ENCODE data around the gene SEMA7A.
"Not testable (repeated sequence)": the region's sequence is repeated elsewhere in the genome, so short reads cannot be mapped to it uniquely, and the experiment has no call there.

The SEMA7A gene

DNA sequence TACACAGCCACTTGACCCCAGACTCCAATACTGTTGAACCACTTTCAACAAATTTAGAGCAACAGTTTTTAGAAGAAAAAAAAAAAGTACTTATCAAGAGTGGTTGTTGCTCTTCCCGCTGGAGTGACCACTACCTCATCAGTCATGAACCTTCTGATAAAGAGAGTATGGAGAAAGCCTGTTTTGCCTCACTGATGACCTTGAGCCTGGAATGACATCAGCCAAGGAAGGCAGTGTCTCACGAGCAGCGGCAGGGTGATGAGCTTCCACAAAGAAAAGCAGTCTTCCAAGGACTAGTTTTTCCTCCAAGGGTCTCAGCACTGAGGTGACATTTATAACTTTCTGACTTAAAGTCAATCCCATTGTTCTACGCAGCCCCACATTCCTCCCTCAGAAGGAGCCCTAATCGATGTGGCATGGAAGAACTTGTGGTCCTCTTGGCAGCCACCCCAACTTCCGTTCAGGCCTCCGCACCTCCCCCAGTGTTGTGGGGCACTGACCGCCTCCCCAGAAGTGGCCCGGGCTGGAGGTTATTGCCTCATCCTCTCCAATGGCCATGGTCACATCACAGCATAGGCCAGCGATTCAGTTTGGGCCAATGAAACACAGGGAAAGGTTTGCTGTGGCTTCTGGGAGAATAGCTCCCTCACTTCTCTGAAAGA is 64.5 kb downstream of the SEMA7A start:
- DNase-seq, result no peak

DNA sequence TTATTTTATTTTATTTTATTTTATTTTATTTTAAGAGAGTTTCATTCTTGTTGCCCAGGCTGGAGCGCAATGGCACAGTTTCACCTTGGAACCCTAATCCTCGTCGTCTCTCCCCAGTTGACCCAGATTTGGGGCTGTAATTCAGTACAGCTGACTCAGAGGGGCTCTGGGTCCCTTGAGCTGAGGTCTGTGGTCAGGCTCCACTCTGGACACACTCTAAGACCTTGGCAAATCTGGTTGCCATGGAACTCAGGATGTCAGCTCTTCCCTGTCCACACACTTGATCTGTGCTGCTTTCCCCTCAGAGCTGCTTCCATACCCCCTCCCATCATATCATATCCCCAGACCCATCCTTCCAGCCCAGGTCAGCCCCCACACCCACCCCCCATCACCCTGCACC is 65.6 kb downstream of the SEMA7A start:
- no peak for DNase-seq

DNA sequence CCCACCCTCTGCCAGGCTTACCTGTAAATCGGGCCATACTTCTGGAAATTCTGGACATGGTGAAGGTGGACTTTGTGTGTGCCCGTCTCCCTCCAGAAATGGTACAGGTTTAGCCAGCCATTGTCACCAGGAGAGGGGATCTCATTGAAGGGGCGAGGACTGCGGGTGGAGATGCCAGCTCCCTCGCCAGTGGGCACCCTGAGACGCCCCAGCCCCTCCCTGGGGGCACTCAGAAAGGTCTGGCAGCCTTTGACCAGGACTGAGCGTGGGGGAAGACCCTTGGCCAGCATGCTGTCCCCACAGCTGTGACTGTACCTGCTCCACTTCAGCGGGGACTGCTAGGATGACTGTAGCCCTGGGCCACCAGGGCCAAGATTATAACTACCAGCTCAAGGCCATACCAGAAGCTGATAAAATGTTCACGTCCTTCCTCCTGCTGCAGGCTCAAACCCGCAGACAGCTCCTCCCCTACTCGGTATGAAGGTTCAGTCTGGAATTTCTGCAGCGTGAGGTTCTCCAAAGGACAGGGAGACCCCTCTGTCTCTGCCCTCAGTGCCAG is 66.4 kb downstream of the SEMA7A start, which contains the start of gene CYP11A1:
CYP11A1 (minus strand) TSS at position 351 of the 559 bp plus-strand sequence; CDS start at position 290, 61 bp downstream.
- no peak for DNase-seq

DNA sequence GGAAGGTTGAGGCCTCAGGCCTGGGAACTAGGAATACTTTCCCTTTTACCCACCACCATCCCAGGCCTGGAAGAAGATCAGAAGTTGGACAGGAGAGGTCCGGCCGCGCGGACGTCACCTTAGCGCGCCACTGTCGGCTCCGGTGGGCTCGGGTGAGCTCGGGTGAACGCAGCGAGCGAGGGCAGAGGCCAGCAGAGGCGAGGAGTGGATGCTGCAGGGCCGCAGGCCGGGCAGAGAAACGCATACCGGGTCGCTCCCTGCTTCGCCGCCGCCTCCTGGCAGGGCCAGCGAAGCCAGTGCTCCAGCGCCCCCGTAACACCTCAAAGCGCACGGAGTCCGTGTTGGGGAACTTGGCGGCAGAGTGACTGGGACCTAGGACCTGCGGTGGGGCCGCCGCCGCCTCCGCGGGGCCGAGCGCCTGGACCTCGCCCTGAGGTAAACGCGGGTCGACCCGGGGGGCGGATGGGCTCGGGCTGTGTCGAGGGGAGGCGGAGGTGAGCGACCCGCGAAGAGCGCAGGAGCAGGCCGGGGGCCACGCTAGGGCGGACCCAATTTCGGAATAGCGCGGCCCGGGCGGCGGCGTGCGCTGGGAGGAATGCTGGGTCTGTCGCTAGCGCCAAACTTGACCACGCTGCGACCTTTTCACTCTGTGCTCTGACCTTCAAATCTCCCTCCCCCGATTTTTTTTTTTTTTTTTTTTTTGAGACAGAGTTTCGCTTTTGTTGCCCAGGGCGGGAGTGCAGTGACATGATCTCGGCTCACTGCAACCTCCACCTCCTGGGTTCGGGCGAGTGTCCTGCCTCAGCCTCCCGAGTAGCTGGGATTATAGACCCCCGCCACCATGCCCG is 67.9 kb downstream of the SEMA7A start:
- DNase-seq, result no peak

DNA sequence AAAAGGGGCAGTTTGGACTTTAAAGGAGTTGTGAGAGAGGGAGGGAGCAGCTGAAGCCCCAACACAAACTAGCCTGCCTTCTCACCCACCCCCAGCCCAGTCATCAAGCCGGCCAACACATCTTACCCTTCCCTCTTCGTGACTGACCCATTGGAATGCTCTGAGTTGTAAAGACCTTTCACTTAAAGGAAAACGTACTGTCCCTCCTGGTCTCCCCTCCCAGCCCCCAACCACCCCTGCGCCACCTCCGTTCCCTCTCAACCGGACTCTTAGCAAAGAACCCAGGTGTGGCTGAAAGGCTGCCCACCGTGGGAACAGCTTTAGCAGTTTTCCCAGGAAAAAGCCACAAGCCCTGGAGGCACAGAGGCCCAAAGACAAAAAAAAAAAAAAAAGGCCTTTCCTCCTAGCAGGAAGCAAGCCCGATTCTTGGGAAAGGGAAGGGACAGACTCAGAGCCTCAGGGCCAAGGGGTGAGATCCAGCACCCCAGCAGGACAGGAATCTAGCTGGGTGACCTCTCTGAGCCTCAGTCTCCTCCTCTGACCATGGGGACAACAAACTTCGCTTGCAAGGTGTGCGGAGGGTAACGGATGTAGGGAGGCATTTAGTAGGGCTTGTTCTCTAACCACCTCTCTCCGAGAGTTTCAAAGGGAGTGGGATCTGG is 68.7 kb downstream of the SEMA7A start:
- DNase-seq, result no peak

DNA sequence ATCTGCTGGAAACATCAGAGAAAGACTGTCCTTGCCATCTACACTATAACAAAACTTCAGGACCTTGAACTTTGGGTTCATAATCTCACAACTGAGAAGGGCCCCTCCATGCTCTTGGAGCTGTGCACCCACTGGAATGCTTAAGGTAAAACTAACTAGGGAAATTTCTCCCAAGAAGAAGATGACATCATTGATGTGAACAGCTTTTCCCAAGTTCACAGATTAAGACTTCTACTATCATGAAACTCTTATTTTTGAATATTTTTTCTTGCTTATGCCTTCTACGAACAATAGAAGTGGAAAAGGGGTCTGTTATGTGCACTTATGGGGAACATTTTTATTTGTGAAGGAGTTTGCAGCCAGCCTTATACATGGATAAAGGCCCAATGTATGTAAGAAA is 71.3 kb downstream of the SEMA7A start:
- DNase-seq, result no peak

DNA sequence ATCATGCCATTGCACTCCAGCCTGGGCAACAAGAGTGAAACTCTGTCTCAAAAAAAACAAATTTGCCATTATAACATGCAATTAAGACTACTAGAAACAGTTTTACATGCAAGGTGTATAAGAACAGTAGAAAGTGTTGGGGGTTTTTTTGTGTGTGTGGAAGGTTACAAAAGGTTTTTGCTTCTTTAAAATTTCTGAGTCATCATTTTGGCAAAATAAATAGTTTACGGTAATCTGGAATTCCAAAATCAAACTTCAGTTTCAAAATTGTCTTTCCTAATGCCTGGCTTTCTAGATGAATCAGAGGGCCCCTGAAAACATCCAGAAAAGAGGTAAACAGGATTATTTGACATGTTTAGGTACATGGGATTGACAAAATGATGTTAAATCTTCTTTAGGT is 72.9 kb downstream of the SEMA7A start:
- not testable (repeated sequence) for DNase-seq

DNA sequence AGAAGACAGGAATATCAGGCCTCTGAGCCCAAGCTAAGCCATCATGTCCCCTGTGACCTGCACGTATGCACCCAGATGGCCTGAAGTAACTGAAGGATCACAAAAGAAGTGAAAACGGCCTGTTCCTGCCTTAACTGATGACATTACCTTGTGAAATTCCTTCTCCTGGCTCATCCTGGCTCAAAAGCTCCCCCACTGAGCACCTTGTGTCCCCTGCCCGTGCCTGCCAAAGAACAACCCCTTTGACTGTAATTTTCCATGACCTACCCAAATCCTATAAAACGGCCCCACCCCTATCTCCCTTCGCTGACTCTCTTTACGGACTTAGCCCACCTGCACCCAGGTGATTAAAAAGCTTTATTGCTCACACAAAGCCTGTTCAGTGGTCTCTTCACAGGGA is 74.4 kb downstream of the SEMA7A start:
- DNase-seq, result not testable (repeated sequence)
